Measurements from ENCODE around the gene C2orf68.

Gene C2orf68

GRCh38 chr2:85650456-85650855, 38.6 kb upstream of the C2orf68 start:
- H3K9me3 ChIP-seq (ENCODE audit: low read length): no peaks in the 10 kb centered on the region
- no peaks in the 10 kb centered on the region for H3K27me3 ChIP-seq (ENCODE audit: control insufficient read depth in 1 of 2, insufficient read depth in 2 of 2, low read length in 2 of 2)
- H3K9ac ChIP-seq (ENCODE audit: low read length): no peak overlapping the region
- H3K36me3 ChIP-seq (ENCODE audit: insufficient read depth, low read length): peaks cover 56% of the 10 kb centered on the region
- no peak overlapping the region for H3K27ac ChIP-seq (ENCODE audit: low read depth, low read length)
- no peaks in the 10 kb centered on the region for H3K4me1 ChIP-seq (ENCODE audit: insufficient read depth, low read length)
- no peak overlapping the region for H3K4me3 ChIP-seq (ENCODE audit: low read depth in 1 of 2, low read length in 2 of 2)

GRCh38 chr2:85649201-85650190, 37.6 kb upstream of the C2orf68 start:
- Histone ChIP-seq H3K4me1 (ENCODE audit: insufficient read depth, low read length) (no peaks in the 10 kb centered on the region), H3K27me3 (ENCODE audit: control insufficient read depth in 1 of 2, insufficient read depth in 2 of 2, low read length in 2 of 2) (no peaks in the 10 kb centered on the region), H3K9ac (ENCODE audit: low read length) (no peak overlapping the region), H3K27ac (ENCODE audit: low read depth, low read length) (no peak overlapping the region), H3K4me3 (ENCODE audit: low read depth in 1 of 2, low read length in 2 of 2) (no peak overlapping the region), H3K9me3 (ENCODE audit: low read length) (no peaks in the 10 kb centered on the region), H3K36me3 (ENCODE audit: insufficient read depth, low read length) (peaks cover 65% of the 10 kb centered on the region)

GRCh38 chr2:85648619-85649018, 36.8 kb upstream of the C2orf68 start:
- Histone ChIP-seq H3K27ac (ENCODE audit: low read depth, low read length) (no peak overlapping the region), H3K9ac (ENCODE audit: low read length) (no peak overlapping the region), H3K9me3 (ENCODE audit: low read length) (no peaks in the 10 kb centered on the region), H3K4me1 (ENCODE audit: insufficient read depth, low read length) (no peaks in the 10 kb centered on the region), H3K4me3 (ENCODE audit: low read depth in 1 of 2, low read length in 2 of 2) (no peak overlapping the region), H3K27me3 (ENCODE audit: control insufficient read depth in 1 of 2, insufficient read depth in 2 of 2, low read length in 2 of 2) (no peaks in the 10 kb centered on the region), H3K36me3 (ENCODE audit: insufficient read depth, low read length) (peaks cover 72% of the 10 kb centered on the region)

- H3K4me3 ChIP-seq (ENCODE audit: low read depth in 1 of 2, low read length in 2 of 2): no peak overlapping the region
These were observed 36.1 kb upstream of the C2orf68 start for GRCh38 chr2:85647823-85648526.

GRCh38 chr2:85646166-85646565, 34.3 kb upstream of the C2orf68 start:
- no peaks in the 10 kb centered on the region for H3K4me1 ChIP-seq (ENCODE audit: insufficient read depth, low read length)
- H3K27ac ChIP-seq (ENCODE audit: low read depth, low read length): no peak overlapping the region
- H3K9ac ChIP-seq (ENCODE audit: low read length): no peak overlapping the region
- H3K4me3 ChIP-seq (ENCODE audit: low read depth in 1 of 2, low read length in 2 of 2): no peak overlapping the region
- H3K9me3 ChIP-seq (ENCODE audit: low read length): no peaks in the 10 kb centered on the region
- H3K27me3 ChIP-seq (ENCODE audit: control insufficient read depth in 1 of 2, insufficient read depth in 2 of 2, low read length in 2 of 2): no peaks in the 10 kb centered on the region
- H3K36me3 ChIP-seq (ENCODE audit: insufficient read depth, low read length): peaks cover 84% of the 10 kb centered on the region

More at GRCh38 chr2:85647823-85648526, 36.1 kb upstream of the C2orf68 start:
- Histone ChIP-seq H3K9ac (ENCODE audit: low read length) (no peak overlapping the region), H3K4me1 (ENCODE audit: insufficient read depth, low read length) (no peaks in the 10 kb centered on the region), H3K27ac (ENCODE audit: low read depth, low read length) (no peak overlapping the region), H3K27me3 (ENCODE audit: control insufficient read depth in 1 of 2, insufficient read depth in 2 of 2, low read length in 2 of 2) (no peaks in the 10 kb centered on the region), H3K36me3 (ENCODE audit: insufficient read depth, low read length) (peaks cover 77% of the 10 kb centered on the region), H3K9me3 (ENCODE audit: low read length) (no peaks in the 10 kb centered on the region)

- Histone ChIP-seq H3K9me3 (ENCODE audit: low read length) (no peaks in the 10 kb centered on the region), H3K9ac (ENCODE audit: low read length) (no peak overlapping the region), H3K4me3 (ENCODE audit: low read depth in 1 of 2, low read length in 2 of 2) (no peak overlapping the region), H3K4me1 (ENCODE audit: insufficient read depth, low read length) (no peaks in the 10 kb centered on the region), H3K27ac (ENCODE audit: low read depth, low read length) (no peak overlapping the region), H3K27me3 (ENCODE audit: control insufficient read depth in 1 of 2, insufficient read depth in 2 of 2, low read length in 2 of 2) (no peaks in the 10 kb centered on the region), H3K36me3 (ENCODE audit: insufficient read depth, low read length) (peaks cover 91% of the 10 kb centered on the region)
These were observed 33.0 kb upstream of the C2orf68 start for GRCh38 chr2:85644909-85645308.

GRCh38 chr2:85642725-85643124, 30.9 kb upstream of the C2orf68 start:
- Histone ChIP-seq H3K9ac (ENCODE audit: low read length) (no peak overlapping the region), H3K27ac (ENCODE audit: low read depth, low read length) (no peak overlapping the region), H3K4me3 (ENCODE audit: low read depth in 1 of 2, low read length in 2 of 2) (no peak overlapping the region), H3K27me3 (ENCODE audit: control insufficient read depth in 1 of 2, insufficient read depth in 2 of 2, low read length in 2 of 2) (no peaks in the 10 kb centered on the region), H3K4me1 (ENCODE audit: insufficient read depth, low read length) (no peaks in the 10 kb centered on the region), H3K9me3 (ENCODE audit: low read length) (no peaks in the 10 kb centered on the region), H3K36me3 (ENCODE audit: insufficient read depth, low read length) (peaks cover 83% of the 10 kb centered on the region)

GRCh38 chr2:85635636-85636035, 23.8 kb upstream of the C2orf68 start:
- H3K27ac ChIP-seq (ENCODE audit: low read depth, low read length): no peak overlapping the region
- H3K27me3 ChIP-seq (ENCODE audit: control insufficient read depth in 1 of 2, insufficient read depth in 2 of 2, low read length in 2 of 2): no peaks in the 10 kb centered on the region
- H3K9ac ChIP-seq (ENCODE audit: low read length): no peak overlapping the region
- no peaks in the 10 kb centered on the region for H3K9me3 ChIP-seq (ENCODE audit: low read length)
- no peak overlapping the region for H3K4me3 ChIP-seq (ENCODE audit: low read depth in 1 of 2, low read length in 2 of 2)
- no peaks in the 10 kb centered on the region for H3K4me1 ChIP-seq (ENCODE audit: insufficient read depth, low read length)
- H3K36me3 ChIP-seq (ENCODE audit: insufficient read depth, low read length): peaks cover 61% of the 10 kb centered on the region

- H3K27me3 ChIP-seq (ENCODE audit: control insufficient read depth in 1 of 2, insufficient read depth in 2 of 2, low read length in 2 of 2): no peaks in the 10 kb centered on the region
- peaks cover 65% of the 10 kb centered on the region for H3K36me3 ChIP-seq (ENCODE audit: insufficient read depth, low read length)
- no peaks in the 10 kb centered on the region for H3K4me1 ChIP-seq (ENCODE audit: insufficient read depth, low read length)
- no peaks in the 10 kb centered on the region for H3K9me3 ChIP-seq (ENCODE audit: low read length)
- no peak overlapping the region for H3K4me3 ChIP-seq (ENCODE audit: low read depth in 1 of 2, low read length in 2 of 2)
- H3K9ac ChIP-seq (ENCODE audit: low read length): no peak overlapping the region
- no peak overlapping the region for H3K27ac ChIP-seq (ENCODE audit: low read depth, low read length)
These were observed 23.1 kb upstream of the C2orf68 start for GRCh38 chr2:85635011-85635410.

- Histone ChIP-seq H3K4me3 (ENCODE audit: low read depth in 1 of 2, low read length in 2 of 2) (no peak overlapping the region), H3K9ac (ENCODE audit: low read length) (no peak overlapping the region), H3K36me3 (ENCODE audit: insufficient read depth, low read length) (peaks cover 69% of the 10 kb centered on the region), H3K27ac (ENCODE audit: low read depth, low read length) (no peak overlapping the region), H3K9me3 (ENCODE audit: low read length) (no peaks in the 10 kb centered on the region), H3K27me3 (ENCODE audit: control insufficient read depth in 1 of 2, insufficient read depth in 2 of 2, low read length in 2 of 2) (no peaks in the 10 kb centered on the region), H3K4me1 (ENCODE audit: insufficient read depth, low read length) (no peaks in the 10 kb centered on the region)
These were observed 19.4 kb upstream of the C2orf68 start for GRCh38 chr2:85631316-85631715.

- Histone ChIP-seq H3K36me3 (ENCODE audit: insufficient read depth, low read length) (peaks cover 85% of the 10 kb centered on the region), H3K4me1 (ENCODE audit: insufficient read depth, low read length) (no peaks in the 10 kb centered on the region), H3K9ac (ENCODE audit: low read length) (no peak overlapping the region), H3K9me3 (ENCODE audit: low read length) (no peaks in the 10 kb centered on the region), H3K4me3 (ENCODE audit: low read depth in 1 of 2, low read length in 2 of 2) (no peak overlapping the region), H3K27ac (ENCODE audit: low read depth, low read length) (no peak overlapping the region), H3K27me3 (ENCODE audit: control insufficient read depth in 1 of 2, insufficient read depth in 2 of 2, low read length in 2 of 2) (no peaks in the 10 kb centered on the region)
These were observed 16.8 kb upstream of the C2orf68 start for GRCh38 chr2:85628658-85629057.
